Large intestine (tissue), 3 donors: ENCODE data around the gene TAF13. TPM values are rescaled to one million over a fixed set of nuclear protein-coding genes. Genes with fewer than 3 reads are reported as not detected.
"Not testable (repeated sequence)": the region's sequence is repeated elsewhere in the genome, so short reads cannot be mapped to it uniquely, and the experiment has no call there.

Experiments
- DNase-seq, 2 donors: peaks; one replicate each; pipeline versions ENCODE4 v3.0.0 to v3.0.0-alpha.2; 2013
- H3K27ac ChIP-seq: one replicate; pipeline ENCODE4 v1.5.1; 2013; ENCODE audit warnings: low read length
- H3K27me3 ChIP-seq: 2 replicates; pipeline ENCODE4 v1.6.1; 2013; ENCODE audit warnings: low read length; ENCODE audit not compliant: control insufficient read depth, insufficient read depth
- H3K36me3 ChIP-seq: 2 replicates; pipeline ENCODE4 v1.6.1; 2013; ENCODE audit warnings: low read length; ENCODE audit not compliant: control insufficient read depth, insufficient read depth
- H3K4me1 ChIP-seq: one replicate; pipeline ENCODE4 v1.6.1; 2013; ENCODE audit warnings: low read length; ENCODE audit not compliant: control insufficient read depth, insufficient read depth
- H3K4me3 ChIP-seq: one replicate; pipeline ENCODE4 v1.5.1; 2013; ENCODE audit warnings: low read length
- H3K9me3 ChIP-seq: one replicate; pipeline ENCODE4 v1.6.1; 2013; ENCODE audit warnings: mild to moderate bottlenecking, low read depth, low read length, moderate library complexity; ENCODE audit not compliant: control insufficient read depth
- WGBS: methylation state at CpG from one replicate; pipeline ENCODE4 v1.1.5; 2013; ENCODE audit warnings: low lambda C conversion rate; ENCODE audit not compliant: insufficient coverage; 5-methylcytosine and 5-hydroxymethylcytosine counted together
- polyA plus RNA-seq: library from polyadenylated mRNA; unstranded; fragments of 120-200 nt; gene quantifications from one replicate; pipeline ENCODE4 v1.2.1, GENCODE V29; 2013

Gene TAF13
- polyA plus RNA-seq, 1 donor = 43.0 TPM

DNA sequence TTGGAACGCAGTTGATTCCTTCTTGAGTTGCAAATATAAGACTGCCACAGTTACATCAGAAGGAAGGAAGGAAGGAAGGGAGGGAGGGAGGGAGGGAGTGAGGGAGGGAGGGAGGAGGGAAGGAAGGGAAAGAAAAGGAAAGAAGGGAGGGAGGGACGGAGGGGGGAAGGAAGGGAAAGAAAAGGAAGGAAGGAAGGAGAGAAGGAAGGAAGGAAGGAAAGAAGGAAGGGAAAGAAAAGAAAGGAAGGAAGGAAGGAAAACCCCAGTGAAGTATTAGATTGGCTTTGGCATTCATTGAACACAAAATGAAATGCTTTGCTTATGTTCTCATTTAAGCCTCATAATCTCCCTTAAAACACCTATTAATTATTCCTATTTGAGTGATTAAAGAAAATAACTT is 27.5 kb downstream of the TAF13 start:
- no peaks in the 10 kb centered on the region for H3K36me3 ChIP-seq
- H3K4me3 ChIP-seq = no peak overlapping the region
- H3K27me3 ChIP-seq = peaks cover 3% of the 10 kb centered on the region
- no peaks in the 10 kb centered on the region for H3K4me1 ChIP-seq
- H3K9me3 ChIP-seq = peaks cover 3% of the 10 kb centered on the region
- no peak for DNase-seq
- WGBS = 35% methylated on average over 2 of the region's 2 CpGs
- no peak overlapping the region for H3K27ac ChIP-seq

DNA sequence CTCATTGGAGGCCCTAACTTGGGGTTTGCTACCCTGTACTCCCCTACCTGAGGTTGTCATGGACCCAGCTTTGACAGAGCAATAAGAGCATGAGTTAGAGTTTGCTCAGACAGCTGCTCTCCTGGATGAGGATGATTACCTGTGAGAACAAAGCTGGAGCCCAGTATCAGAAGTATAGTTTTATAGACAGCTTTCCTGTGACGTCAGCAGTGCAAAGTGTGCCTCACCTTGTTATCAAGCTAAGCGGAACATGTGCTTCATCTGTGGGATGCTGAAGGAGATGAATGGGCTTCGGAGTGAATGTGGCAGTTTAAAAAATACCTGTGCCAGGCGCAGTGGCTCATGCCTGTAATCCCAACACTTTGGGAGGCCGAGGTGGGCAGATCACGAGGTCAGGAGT is 28.5 kb downstream of the TAF13 start:
- Histone ChIP-seq H3K36me3 (no peaks in the 10 kb centered on the region), H3K27me3 (peaks cover 3% of the 10 kb centered on the region), H3K27ac (no peak overlapping the region), H3K4me1 (no peaks in the 10 kb centered on the region), H3K4me3 (no peak overlapping the region), H3K9me3 (no peaks in the 10 kb centered on the region)
- WGBS = no CpG with 5 or more reads among the region's 6 CpGs
- DNase-seq = peak; percentile 7 to 44

DNA sequence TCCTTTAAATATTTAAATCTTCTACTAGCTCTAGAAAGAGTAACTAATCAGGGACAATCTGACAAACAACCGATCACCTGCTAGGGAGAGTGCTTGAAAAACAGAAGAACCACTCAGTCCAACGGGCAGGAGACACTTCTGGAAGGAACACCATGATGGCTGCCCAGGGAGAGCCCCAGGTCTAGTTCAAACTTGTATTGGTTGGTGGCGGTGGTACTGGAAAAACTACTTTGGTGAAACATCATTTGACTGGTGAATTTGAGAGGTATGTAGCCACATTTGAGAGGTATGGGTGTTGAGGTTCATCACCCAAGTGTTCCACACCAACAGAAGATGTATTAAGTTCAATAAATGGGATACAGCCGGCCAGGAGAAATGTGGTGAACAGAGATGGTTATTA is 29.1 kb downstream of the TAF13 start:
- Histone ChIP-seq H3K27me3 (peaks cover 3% of the 10 kb centered on the region), H3K4me3 (no peak overlapping the region), H3K4me1 (no peaks in the 10 kb centered on the region), H3K36me3 (no peaks in the 10 kb centered on the region), H3K27ac (no peak overlapping the region), H3K9me3 (no peaks in the 10 kb centered on the region)
- DNase-seq = no peak
- no CpG with 5 or more reads among the region's 4 CpGs for WGBS

DNA sequence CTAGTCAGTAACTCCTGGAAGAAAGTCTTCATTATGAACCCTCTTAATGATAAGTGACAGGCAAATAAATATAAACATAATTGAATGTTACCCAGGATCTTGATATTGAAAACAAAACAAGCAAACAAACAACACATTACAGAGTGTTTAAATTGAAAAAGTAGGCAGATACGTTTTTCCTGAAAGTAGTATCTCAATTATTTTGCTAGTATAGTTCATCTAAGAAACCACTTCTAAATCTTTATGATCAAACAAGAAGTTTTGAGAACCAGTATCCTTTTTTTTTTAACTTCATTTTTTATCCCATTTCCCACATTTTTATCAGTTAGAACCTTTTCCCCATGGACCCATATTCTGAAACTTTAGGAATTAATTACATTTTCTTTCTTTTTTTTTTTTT is 30.2 kb downstream of the TAF13 start:
- Histone ChIP-seq H3K36me3 (no peaks in the 10 kb centered on the region), H3K9me3 (no peaks in the 10 kb centered on the region), H3K4me1 (no peaks in the 10 kb centered on the region), H3K27me3 (peaks cover 2% of the 10 kb centered on the region), H3K4me3 (no peak overlapping the region), H3K27ac (no peak overlapping the region)
- no peak for DNase-seq
- WGBS = 75% methylated on average over 1 of the region's 1 CpG

DNA sequence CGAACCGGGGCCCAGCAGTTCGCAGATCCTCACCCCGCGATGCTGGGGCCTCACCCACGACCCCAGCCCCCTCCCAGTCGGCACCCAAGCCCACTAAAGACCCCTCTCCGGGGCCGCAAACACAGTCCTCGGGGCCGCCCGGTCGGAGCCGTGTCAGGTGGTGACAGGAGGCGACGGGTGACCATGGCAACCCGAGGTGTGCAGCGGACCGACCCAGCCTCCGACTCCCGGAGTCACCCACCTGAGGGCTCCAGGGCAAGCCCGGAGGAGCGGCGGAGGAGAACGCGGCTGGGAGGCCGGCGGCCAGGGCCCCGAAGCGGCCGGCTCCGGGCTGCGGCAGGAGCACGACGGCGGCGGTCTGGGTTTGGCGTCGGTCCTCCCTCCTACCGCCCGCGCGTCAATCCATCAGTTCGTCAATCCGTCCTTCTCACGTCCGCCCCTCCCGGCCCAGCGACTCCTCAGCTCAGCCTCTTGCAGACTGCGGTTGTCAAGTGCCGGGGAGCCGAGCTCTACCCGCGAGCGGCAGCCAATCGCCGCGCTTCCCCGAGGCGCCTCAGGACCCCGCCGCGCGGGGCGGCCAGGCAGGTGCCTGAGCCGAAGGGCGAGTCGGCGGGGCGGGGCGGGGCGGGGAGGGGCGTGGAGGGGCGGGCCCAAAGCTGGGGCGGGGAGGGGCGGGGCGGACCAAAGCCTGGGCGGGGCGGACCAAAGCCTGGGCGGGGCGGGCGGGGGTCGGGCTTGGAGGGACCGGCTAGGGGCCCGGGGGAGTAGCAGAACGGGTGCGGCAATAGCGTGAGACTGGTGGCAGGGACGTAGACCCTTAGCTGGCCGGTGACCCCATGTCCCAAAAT is 34.0 kb downstream of the TAF13 start, which contains the start of gene WDR47:
Gene WDR47 (minus strand): TSS at position 482 of the 848 bp plus-strand sequence. CDS start 18,590 bp downstream, outside the sequence.
- no peaks in the 10 kb centered on the region for H3K27me3 ChIP-seq
- H3K4me3 ChIP-seq = peak within 1 kb of the TSS; percentile 69
- WGBS = 0% methylated on average over 2 of the region's 90 CpGs
- peak; percentile 94 for DNase-seq
- no peaks in the 10 kb centered on the region for H3K36me3 ChIP-seq
- H3K4me1 ChIP-seq = no peaks in the 10 kb centered on the region
- H3K27ac ChIP-seq = peak within 1 kb of the TSS; percentile 17
- no peaks in the 10 kb centered on the region for H3K9me3 ChIP-seq

DNA sequence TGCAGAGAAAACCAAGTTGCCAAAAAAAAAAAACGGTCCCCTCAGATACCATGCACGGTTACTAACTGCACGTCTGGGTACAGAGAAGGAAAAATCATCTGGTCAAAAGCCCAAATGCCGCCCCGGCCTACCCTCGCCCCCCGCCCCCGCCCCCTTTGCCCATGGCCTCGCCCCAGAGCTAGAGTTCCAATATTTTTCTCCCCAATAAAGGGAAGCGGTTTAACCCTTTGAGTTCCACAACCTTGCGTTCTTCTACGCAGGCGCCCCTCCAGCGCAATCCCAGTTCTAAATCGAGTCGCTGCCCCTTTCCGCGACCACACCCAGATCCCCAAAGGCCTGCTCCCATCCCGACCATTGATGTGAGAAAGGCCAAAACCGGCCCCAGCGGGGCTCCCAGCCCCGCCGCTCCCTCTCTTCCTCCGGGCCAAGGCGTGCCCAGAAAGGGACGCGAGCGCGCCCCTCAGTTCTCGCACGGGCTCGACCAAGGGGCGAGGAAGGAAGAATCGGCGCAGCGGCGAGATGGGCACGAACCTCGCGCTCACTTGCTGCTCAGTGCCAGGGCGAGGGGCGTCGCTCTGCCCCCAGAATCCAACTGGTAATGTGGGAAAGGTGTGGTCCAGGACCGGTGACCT is 34.7 kb downstream of the TAF13 start:
- peak in 1 of 2 donors; percentile 9 for DNase-seq
- H3K4me1 ChIP-seq = no peaks in the 10 kb centered on the region

DNA sequence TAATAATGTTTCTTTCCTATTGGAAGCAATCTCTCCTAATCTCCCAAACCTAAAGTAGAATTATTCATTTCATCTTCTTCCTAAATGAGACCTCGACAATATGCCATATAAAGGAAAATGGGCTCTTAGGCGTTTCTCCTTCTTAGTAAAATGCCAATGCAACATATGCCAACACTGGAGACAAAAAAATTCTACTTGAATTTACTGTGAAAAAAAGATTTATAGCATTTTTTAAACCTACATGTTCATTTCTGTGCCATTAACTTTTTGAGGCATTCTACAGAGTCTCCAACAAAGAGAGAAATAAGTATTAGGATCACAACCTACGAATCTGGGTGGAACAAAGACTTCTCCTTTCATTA is 35.2 kb downstream of the TAF13 start:
- Histone ChIP-seq H3K4me3 (peak overlapping the region; percentile 69), H3K4me1 (no peaks in the 10 kb centered on the region), H3K27ac (no peak overlapping the region), H3K36me3 (no peaks in the 10 kb centered on the region), H3K27me3 (no peaks in the 10 kb centered on the region), H3K9me3 (no peaks in the 10 kb centered on the region)
- no peak for DNase-seq
- WGBS = 36% methylated on average over 2 of the region's 3 CpGs

More for the DNA sequence above, 34.7 kb downstream of the TAF13 start:
- WGBS = no CpG with 5 or more reads among the region's 44 CpGs
- no peaks in the 10 kb centered on the region for H3K27me3 ChIP-seq
- H3K9me3 ChIP-seq = no peaks in the 10 kb centered on the region
- peak overlapping the region; percentile 69 for H3K4me3 ChIP-seq
- peak overlapping the region; percentile 17 for H3K27ac ChIP-seq
- no peaks in the 10 kb centered on the region for H3K36me3 ChIP-seq

DNA sequence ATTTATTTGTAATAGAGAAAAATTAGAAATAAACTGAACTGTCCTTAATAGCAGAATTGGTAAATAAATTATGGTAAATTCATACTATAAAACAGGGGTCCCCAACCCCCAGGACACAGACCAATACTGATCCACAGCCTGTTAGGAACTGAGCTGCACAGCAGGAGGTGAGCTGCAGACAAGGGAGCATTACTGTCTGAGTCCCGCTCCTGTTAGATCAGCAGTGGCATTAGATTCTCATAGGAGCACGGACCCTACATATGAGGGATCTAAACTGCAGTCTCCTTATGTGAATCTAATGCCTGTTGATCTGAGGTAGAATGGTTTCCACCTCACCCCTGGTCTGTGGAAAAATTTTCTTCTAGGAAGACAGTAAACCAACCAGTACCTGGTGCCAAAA is 41.4 kb downstream of the TAF13 start:
- Histone ChIP-seq H3K9me3 (no peaks in the 10 kb centered on the region), H3K36me3 (no peaks in the 10 kb centered on the region), H3K27me3 (no peaks in the 10 kb centered on the region), H3K4me3 (no peak overlapping the region), H3K27ac (no peak overlapping the region), H3K4me1 (no peaks in the 10 kb centered on the region)
- WGBS = no CpG with 5 or more reads among the region's 2 CpGs
- DNase-seq = no peak

DNA sequence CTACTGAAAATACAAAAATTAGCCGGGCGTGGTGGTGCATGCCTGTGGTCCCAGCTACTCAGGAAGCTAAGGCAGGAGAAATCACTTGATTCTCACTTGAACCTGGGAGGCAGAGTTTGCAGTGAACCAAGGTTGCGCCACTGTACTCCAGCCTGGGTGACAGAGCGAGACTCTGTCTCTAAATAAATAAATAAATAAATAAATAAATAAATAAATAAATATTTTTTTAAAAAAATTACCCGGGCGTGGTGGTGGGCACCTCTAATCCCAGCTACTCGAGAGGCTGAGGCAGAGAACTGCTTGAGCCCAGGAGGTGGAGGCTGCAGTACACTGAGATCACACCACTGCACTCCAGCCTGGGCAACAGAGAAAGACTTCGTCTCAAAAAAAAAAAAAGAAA is 46.3 kb downstream of the TAF13 start:
- not testable (repeated sequence) for H3K9me3 ChIP-seq, H3K4me3 ChIP-seq, H3K4me1 ChIP-seq, DNase-seq, H3K36me3 ChIP-seq, H3K27ac ChIP-seq, H3K27me3 ChIP-seq
- 100% methylated on average over 4 of the region's 8 CpGs for WGBS

DNA sequence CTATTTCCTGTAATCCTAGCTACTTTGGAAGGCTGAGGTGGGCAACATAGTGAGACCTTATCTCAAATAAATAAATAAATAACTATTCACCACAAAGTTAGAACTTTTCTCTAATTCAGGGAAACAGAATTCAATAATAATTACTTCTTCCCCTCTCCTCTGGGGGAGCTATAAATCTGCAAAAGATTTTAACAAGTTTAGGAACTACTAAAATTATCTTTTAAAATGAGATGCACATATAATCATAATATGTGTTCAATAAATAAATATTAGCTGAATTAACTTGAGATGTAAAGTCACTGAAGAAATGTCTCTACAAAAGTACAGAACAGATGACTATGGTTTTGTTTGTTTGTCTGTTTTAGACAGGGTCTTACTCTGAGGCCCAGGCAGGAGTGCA is 48.0 kb downstream of the TAF13 start:
- Histone ChIP-seq H3K36me3 (no peaks in the 10 kb centered on the region), H3K4me1 (no peaks in the 10 kb centered on the region), H3K4me3 (no peak overlapping the region), H3K27me3 (no peaks in the 10 kb centered on the region), H3K27ac (no peak overlapping the region), H3K9me3 (no peaks in the 10 kb centered on the region)
- DNase-seq = no peak
